ENCODE measurements around the gene FAT2. TPM values are rescaled to one million over a fixed set of nuclear protein-coding genes. Genes with fewer than 3 reads are reported as not detected.

FAT2 gene
- total and polyA plus RNA-seq, 2 experiments from 2014 or later, result 0.10 to 0.12 TPM

DNA sequence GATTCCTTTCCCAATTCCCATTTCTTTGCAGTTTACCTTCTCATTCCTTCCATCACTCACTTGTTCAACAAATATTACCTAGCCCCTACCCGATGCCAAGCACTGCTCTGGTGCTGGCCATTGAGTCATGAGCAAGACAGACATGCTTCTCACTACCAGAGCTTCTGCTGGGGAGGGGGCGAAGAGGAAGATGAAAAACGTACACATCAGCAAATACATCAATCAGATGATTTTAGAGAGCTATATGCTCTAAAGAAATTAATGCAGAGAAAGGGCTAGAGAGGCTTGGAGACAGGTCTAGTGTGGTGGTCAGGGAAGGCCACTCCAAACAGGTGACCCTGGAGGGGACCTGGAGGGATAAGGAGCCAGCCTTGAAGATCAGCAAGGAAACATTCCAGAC lies 14.4 kb upstream of the FAT2 start:
- no peaks in the 10 kb centered on the region for H3K9me3 ChIP-seq (ENCODE audit: low read depth)
- DNase-seq (ENCODE audit: low read depth in 1 of 2, low spot score in 1 of 2), result no peak
- TF ChIP-seq, protein P1, sequence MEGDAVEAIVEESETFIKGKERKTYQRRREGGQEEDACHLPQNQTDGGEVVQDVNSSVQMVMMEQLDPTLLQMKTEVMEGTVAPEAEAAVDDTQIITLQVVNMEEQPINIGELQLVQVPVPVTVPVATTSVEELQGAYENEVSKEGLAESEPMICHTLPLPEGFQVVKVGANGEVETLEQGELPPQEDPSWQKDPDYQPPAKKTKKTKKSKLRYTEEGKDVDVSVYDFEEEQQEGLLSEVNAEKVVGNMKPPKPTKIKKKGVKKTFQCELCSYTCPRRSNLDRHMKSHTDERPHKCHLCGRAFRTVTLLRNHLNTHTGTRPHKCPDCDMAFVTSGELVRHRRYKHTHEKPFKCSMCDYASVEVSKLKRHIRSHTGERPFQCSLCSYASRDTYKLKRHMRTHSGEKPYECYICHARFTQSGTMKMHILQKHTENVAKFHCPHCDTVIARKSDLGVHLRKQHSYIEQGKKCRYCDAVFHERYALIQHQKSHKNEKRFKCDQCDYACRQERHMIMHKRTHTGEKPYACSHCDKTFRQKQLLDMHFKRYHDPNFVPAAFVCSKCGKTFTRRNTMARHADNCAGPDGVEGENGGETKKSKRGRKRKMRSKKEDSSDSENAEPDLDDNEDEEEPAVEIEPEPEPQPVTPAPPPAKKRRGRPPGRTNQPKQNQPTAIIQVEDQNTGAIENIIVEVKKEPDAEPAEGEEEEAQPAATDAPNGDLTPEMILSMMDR (IDR thresholded peaks at IDR 0.05; ENCODE audit: low read depth, low read length), result no peak
- no peak overlapping the region for H3K27ac ChIP-seq
- no peak overlapping the region for H3K4me3 ChIP-seq
- H3K36me3 ChIP-seq, result no peaks in the 10 kb centered on the region
- no peaks in the 10 kb centered on the region for H3K27me3 ChIP-seq
- H3K4me1 ChIP-seq (ENCODE audit: low read depth), result no peaks in the 10 kb centered on the region

DNA sequence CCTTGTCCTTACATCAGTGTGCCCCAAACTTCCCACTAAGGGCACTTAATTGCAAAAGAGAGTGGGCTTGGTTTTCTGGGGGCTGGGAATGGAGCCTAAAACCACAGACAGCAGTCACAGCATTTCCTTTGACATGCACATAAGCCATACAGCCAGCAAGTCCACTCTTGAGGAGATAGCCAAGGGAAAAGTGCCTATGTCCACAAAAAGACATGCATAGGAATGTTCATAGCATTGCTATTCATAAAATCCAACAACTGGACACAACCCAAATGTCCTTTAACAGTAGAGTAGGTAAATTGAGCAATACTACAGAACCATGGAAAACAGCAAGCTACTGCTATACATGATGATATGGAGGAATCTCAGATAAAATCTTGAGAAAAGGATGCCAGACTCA lies 11.7 kb upstream of the FAT2 start:
- Histone ChIP-seq H3K36me3 (no peaks in the 10 kb centered on the region), H3K27ac (no peak overlapping the region), H3K9me3 (ENCODE audit: low read depth) (no peaks in the 10 kb centered on the region), H3K4me1 (ENCODE audit: low read depth) (peaks cover 1% of the 10 kb centered on the region), H3K27me3 (no peaks in the 10 kb centered on the region), H3K4me3 (no peak overlapping the region)
- TF ChIP-seq, protein P1 (IDR thresholded peaks at IDR 0.05; ENCODE audit: low read depth, low read length), result no peak
- DNase-seq (ENCODE audit: low read depth in 1 of 2, low spot score in 1 of 2), result peak in 1 of 2 donors; percentile 54

DNA sequence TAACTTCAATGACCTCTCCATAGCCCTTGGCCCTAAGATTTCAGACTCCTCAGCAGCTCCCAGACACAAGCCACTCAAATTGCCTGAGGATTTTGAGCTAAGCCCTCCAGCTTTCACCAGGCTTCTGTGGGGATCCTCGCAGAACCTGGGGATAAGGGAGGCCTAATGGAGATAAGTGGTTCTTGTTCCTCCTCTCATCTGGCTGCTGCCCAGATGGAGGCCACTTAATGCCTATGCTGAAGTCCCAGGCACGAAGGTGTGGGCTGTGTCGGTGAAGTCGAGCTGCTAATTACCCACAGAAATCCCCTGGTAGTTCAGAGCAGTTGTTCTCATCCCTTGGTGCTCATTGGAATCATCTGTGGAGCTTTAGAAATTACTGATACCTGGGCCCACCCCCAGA lies 10.3 kb upstream of the FAT2 start:
- no peaks in the 10 kb centered on the region for H3K9me3 ChIP-seq (ENCODE audit: low read depth)
- no peaks in the 10 kb centered on the region for H3K36me3 ChIP-seq
- TF ChIP-seq, protein P1 (IDR thresholded peaks at IDR 0.05; ENCODE audit: low read depth, low read length), result no peak
- no peak for DNase-seq (ENCODE audit: low read depth in 1 of 2, low spot score in 1 of 2)
- H3K27ac ChIP-seq, result no peak overlapping the region
- H3K4me1 ChIP-seq (ENCODE audit: low read depth), result peaks cover 12% of the 10 kb centered on the region
- H3K27me3 ChIP-seq, result no peaks in the 10 kb centered on the region
- no peak overlapping the region for H3K4me3 ChIP-seq

DNA sequence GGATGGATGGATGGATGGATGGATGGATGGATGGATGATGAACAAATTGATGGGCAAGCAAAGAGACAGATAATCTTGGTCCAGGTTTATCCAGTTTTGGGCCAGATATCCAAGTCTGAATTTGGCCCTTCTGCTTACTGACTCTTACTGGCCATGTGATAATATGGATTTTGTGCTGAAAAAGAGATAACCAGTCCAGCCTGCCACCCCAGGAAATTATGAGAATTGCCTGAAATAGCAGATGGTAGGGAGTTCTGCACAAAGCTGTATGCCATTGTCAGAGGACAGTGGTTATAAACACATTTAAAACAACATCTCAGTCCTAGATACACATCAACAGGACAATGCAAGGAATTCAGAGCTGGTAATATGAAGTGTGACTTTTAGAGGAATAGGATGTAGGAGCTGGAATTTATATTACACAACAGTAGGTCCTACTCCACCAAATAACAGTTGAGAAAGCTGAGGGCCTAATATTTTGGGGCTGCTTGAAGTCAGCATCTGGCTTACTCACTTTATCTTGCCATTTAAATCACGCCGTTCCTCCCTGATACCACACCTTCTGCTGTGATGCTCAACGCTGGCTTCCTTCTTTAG lies 9.0 kb upstream of the FAT2 start:
- Histone ChIP-seq H3K4me1 (ENCODE audit: low read depth) (peaks cover 12% of the 10 kb centered on the region), H3K9me3 (ENCODE audit: low read depth) (no peaks in the 10 kb centered on the region), H3K4me3 (no peak overlapping the region), H3K36me3 (no peaks in the 10 kb centered on the region), H3K27me3 (no peaks in the 10 kb centered on the region), H3K27ac (no peak overlapping the region)
- TF ChIP-seq, protein P1 (IDR thresholded peaks at IDR 0.05; ENCODE audit: low read depth, low read length), result no peak
- no peak for DNase-seq (ENCODE audit: low read depth in 1 of 2, low spot score in 1 of 2)

DNA sequence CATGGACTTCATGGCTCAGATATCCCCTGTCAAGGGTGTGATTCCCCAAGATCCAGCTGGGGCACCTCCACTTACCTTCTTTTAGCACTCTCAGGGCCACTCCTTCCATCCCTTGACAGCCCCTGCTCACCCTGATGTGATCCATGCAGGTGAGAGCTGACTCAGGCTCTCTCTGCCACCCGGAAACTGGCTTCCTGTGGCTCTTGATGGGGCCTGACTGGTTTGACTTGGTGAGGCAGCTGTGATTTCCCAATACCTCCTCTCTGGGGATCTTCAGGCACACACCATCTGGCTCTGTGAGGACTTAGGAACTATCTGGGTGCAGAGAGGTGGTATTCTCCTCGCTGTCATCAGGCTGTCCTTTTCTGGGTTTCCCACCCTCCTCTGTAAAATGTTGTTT lies 7.9 kb upstream of the FAT2 start:
- TF ChIP-seq, protein P1 (IDR thresholded peaks at IDR 0.05; ENCODE audit: low read depth, low read length), result no peak

More for the DNA sequence above, 7.9 kb upstream of the FAT2 start:
- Histone ChIP-seq H3K27me3 (no peaks in the 10 kb centered on the region), H3K4me1 (ENCODE audit: low read depth) (peaks cover 12% of the 10 kb centered on the region), H3K9me3 (ENCODE audit: low read depth) (no peaks in the 10 kb centered on the region), H3K27ac (no peak overlapping the region), H3K4me3 (no peak overlapping the region), H3K36me3 (no peaks in the 10 kb centered on the region)
- DNase-seq (ENCODE audit: low read depth in 1 of 2, low spot score in 1 of 2), result peak in 1 of 2 donors; percentile 13

Data from cardiac muscle cell (in vitro differentiated cells and primary cell).